ENCODE results near the gene MBNL2. TPM values are rescaled to one million over a fixed set of nuclear protein-coding genes. Genes with fewer than 3 reads are reported as not detected.

MBNL2 gene
- total RNA-seq, 1 experiment from 2014 or later, result 17.8 TPM

- no peak for ATAC-seq
- Histone ChIP-seq H3K27me3 (ENCODE audit: low read length) (no peaks in the 10 kb centered on the region), H3K4me3 (ENCODE audit: low read length) (no peak overlapping the region), H3F3A (ENCODE audit: low read length, unreplicated experiment) (no peaks in the 10 kb centered on the region), H4K20me1 (ENCODE audit: low read length) (no peaks in the 10 kb centered on the region), H3K79me2 (ENCODE audit: low read length) (peaks cover 42% of the 10 kb centered on the region), H3K9me3 (ENCODE audit: low read length) (no peaks in the 10 kb centered on the region), H3K4me1 (ENCODE audit: insufficient read depth, low read length) (peaks cover 27% of the 10 kb centered on the region), H3K27ac (ENCODE audit: low read length) (no peak overlapping the region), H3K9ac (ENCODE audit: low read length) (no peak overlapping the region), H2AFZ (ENCODE audit: low read length) (no peak overlapping the region), H3K36me3 (ENCODE audit: low read depth, low read length) (no peaks in the 10 kb centered on the region), H3K4me2 (ENCODE audit: low read length) (no peak overlapping the region), H3K9me2 (replicated peaks; ENCODE audit: low read length) (no peaks in the 10 kb centered on the region)
- intact Hi-C loops (cut with micrococcal nuclease), result no loop called here
- no peak for DNase-seq
- CTCF ChIA-PET, result no interaction called here
- no TSS peak for BruUV-seq (replicated peaks)
- POLR2A ChIA-PET (ENCODE audit: unreplicated experiment), result no interaction called here
- TF ChIP-seq EZH2phosphoT487 (IDR thresholded peaks at IDR 0.05; ENCODE audit: borderline replicate concordance, low read length) (no peak), EZH2 (IDR thresholded peaks at IDR 0.05; ENCODE audit: low read length, unreplicated experiment) (no peak)
These were observed 6.9 kb downstream of the MBNL2 start for GRCh38 chr13:97228850-97229521.

DNA sequence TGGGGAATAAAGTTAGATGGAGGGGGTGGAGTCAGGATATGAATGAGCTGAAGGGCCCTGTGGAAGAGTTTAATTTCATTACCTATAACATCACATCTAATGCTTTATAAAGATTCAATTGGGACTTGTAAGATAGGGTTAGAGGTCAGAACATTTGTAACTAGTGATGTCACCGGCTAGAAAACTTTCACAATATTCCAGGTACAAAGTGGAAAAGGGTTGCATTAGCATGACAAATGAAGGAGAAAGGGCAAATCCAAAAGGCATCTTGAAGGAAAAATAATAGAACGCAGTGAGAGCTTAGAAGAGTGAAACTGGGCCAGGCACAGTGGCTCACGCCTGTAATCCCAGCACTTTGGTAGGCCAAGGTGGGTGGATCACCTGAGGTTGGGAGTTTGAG lies 7.6 kb downstream of the MBNL2 start:
- Histone ChIP-seq H3K9me2 (replicated peaks; ENCODE audit: low read length) (no peaks in the 10 kb centered on the region), H2AFZ (ENCODE audit: low read length) (no peak overlapping the region), H3K9ac (ENCODE audit: low read length) (no peak overlapping the region), H3K36me3 (ENCODE audit: low read depth, low read length) (no peaks in the 10 kb centered on the region), H3K9me3 (ENCODE audit: low read length) (no peaks in the 10 kb centered on the region), H3K4me2 (ENCODE audit: low read length) (no peak overlapping the region), H3K79me2 (ENCODE audit: low read length) (peaks cover 35% of the 10 kb centered on the region), H3K27ac (ENCODE audit: low read length) (no peak overlapping the region), H3K4me3 (ENCODE audit: low read length) (no peak overlapping the region), H4K20me1 (ENCODE audit: low read length) (no peaks in the 10 kb centered on the region), H3K4me1 (ENCODE audit: insufficient read depth, low read length) (peaks cover 21% of the 10 kb centered on the region), H3K27me3 (ENCODE audit: low read length) (no peaks in the 10 kb centered on the region), H3F3A (ENCODE audit: low read length, unreplicated experiment) (no peaks in the 10 kb centered on the region)
- no TSS peak for BruUV-seq (replicated peaks)
- DNase-seq, result no peak
- CTCF ChIA-PET, result no interaction called here
- intact Hi-C loops (cut with micrococcal nuclease), result no loop called here
- POLR2A ChIA-PET (ENCODE audit: unreplicated experiment), result no interaction called here
- ATAC-seq, result no peak
- TF ChIP-seq EZH2phosphoT487 (IDR thresholded peaks at IDR 0.05; ENCODE audit: borderline replicate concordance, low read length) (no peak), EZH2 (IDR thresholded peaks at IDR 0.05; ENCODE audit: low read length, unreplicated experiment) (no peak)
- TF ChIP-seq, protein P1, sequence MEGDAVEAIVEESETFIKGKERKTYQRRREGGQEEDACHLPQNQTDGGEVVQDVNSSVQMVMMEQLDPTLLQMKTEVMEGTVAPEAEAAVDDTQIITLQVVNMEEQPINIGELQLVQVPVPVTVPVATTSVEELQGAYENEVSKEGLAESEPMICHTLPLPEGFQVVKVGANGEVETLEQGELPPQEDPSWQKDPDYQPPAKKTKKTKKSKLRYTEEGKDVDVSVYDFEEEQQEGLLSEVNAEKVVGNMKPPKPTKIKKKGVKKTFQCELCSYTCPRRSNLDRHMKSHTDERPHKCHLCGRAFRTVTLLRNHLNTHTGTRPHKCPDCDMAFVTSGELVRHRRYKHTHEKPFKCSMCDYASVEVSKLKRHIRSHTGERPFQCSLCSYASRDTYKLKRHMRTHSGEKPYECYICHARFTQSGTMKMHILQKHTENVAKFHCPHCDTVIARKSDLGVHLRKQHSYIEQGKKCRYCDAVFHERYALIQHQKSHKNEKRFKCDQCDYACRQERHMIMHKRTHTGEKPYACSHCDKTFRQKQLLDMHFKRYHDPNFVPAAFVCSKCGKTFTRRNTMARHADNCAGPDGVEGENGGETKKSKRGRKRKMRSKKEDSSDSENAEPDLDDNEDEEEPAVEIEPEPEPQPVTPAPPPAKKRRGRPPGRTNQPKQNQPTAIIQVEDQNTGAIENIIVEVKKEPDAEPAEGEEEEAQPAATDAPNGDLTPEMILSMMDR (conservative IDR thresholded peaks at IDR 0.05; ENCODE audit: low read depth, low read length), result no peak

- Histone ChIP-seq H3K4me1 (ENCODE audit: insufficient read depth, low read length) (peaks cover 5% of the 10 kb centered on the region; the same call in 1 of the 2 replicates), H3K4me3 (ENCODE audit: low read length) (no peak overlapping the region), H4K20me1 (ENCODE audit: low read length) (no peaks in the 10 kb centered on the region), H2AFZ (ENCODE audit: low read length) (no peak overlapping the region), H3K79me2 (ENCODE audit: low read length) (peaks cover 19% of the 10 kb centered on the region), H3K4me2 (ENCODE audit: low read length) (no peak overlapping the region), H3K9me3 (ENCODE audit: low read length) (no peaks in the 10 kb centered on the region), H3K27me3 (ENCODE audit: low read length) (no peaks in the 10 kb centered on the region), H3K9me2 (replicated peaks; ENCODE audit: low read length) (no peaks in the 10 kb centered on the region), H3F3A (ENCODE audit: low read length, unreplicated experiment) (no peaks in the 10 kb centered on the region), H3K9ac (ENCODE audit: low read length) (no peak overlapping the region), H3K36me3 (ENCODE audit: low read depth, low read length) (no peaks in the 10 kb centered on the region), H3K27ac (ENCODE audit: low read length) (no peak overlapping the region)
- POLR2A ChIA-PET (ENCODE audit: unreplicated experiment), result interaction anchor here (0.7 kb wide), 1 partner anchor 568 kb away, joined by 20 read pairs; no protein-coding TSS in a partner anchor
- no peak for ATAC-seq
- intact Hi-C loops (cut with micrococcal nuclease), result no loop called here
- TF ChIP-seq, protein P1 (conservative IDR thresholded peaks at IDR 0.05; ENCODE audit: low read depth, low read length), result no peak
- TF ChIP-seq EZH2phosphoT487 (IDR thresholded peaks at IDR 0.05; ENCODE audit: borderline replicate concordance, low read length) (no peak), EZH2 (IDR thresholded peaks at IDR 0.05; ENCODE audit: low read length, unreplicated experiment) (no peak)
- CTCF ChIA-PET, result no interaction called here
- no peak for DNase-seq
- BruUV-seq (replicated peaks), result no TSS peak
These were observed 9.1 kb downstream of the MBNL2 start for GRCh38 chr13:97231118-97231828.

Data from PC-3 (cell line).